AG04450 (cell line): ENCODE results near the gene PTCH1. TPM values are rescaled to one million over a fixed set of nuclear protein-coding genes. Genes with fewer than 3 reads are reported as not detected.

ENCODE experiments used
- CTCF ChIA-PET: fragments of 300-600, 350-600 bp; formaldehyde crosslinking; extraction: SDS; loops from one replicate; lab custom pipeline; 2022; ENCODE audit warnings: antibody characterized with exemption, inconsistent platforms; lab: Charles Lee
- POLR2A ChIA-PET: fragments of 350-600 bp; formaldehyde crosslinking; extraction: SDS; loops from one replicate; lab custom pipeline; 2021; ENCODE audit warnings: antibody characterized with exemption, inconsistent platforms; lab: Yijun Ruan, JAX
- DNase-seq: peaks from one replicate; pipeline ENCODE4 v3.0.0-alpha.2; 2011; ENCODE audit warnings: low read depth, low spot score
- H3K27ac ChIP-seq: one replicate; pipeline ENCODE4 v1.5.1; 2012; ENCODE audit warnings: low read depth, low read length, control low read depth
- H3K27me3 ChIP-seq: one replicate; pipeline ENCODE4 v1.6.0; 2012; ENCODE audit warnings: low read length; ENCODE audit not compliant: control insufficient read depth, insufficient read depth
- H3K4me3 ChIP-seq: 2 replicates; pipeline ENCODE4 v1.5.1; 2011; ENCODE audit warnings: mild to moderate bottlenecking, low read depth, low read length, control low read depth
- H3K9me3 ChIP-seq: 2 replicates; pipeline ENCODE4 v1.5.1; 2012; ENCODE audit warnings: low read length; ENCODE audit not compliant: control insufficient read depth, insufficient read depth
- polyA plus RNA-seq: library from polyadenylated mRNA; depleted of rRNA; stranded (reverse); fragments of >200 nt; gene quantifications from 2 replicates; pipeline ENCODE4 v1.2.3, GENCODE V29; 2011
- TF ChIP-seq, protein P1 (sequence below): IDR thresholded peaks from 2 replicates; pipeline ENCODE4 v1.5.1; 2011; ENCODE audit warnings: low read depth, low read length, control low read depth, inconsistent platforms

PTCH1 gene
- polyA plus RNA-seq, 1 experiment = 7.3 TPM

- Histone ChIP-seq H3K4me3 (peak overlapping the region; percentile 88), H3K27ac (peak overlapping the region; percentile 21), H3K9me3 (no peaks in the 10 kb centered on the region; the same call in 1 of the 2 replicates), H3K27me3 (no peaks in the 10 kb centered on the region)
- no peak for DNase-seq
- ChIA-PET POLR2A (interaction anchor here (0.6 to 0.8 kb wide), 3 partner anchors 10 to 550 kb away, joined by 3 to 8 read pairs (median 6); no protein-coding TSS in a partner anchor), CTCF (interaction anchor here (0.6 kb wide), 1 partner anchor 111 kb away, joined by 4 read pairs; no protein-coding TSS in a partner anchor)
- TF ChIP-seq, protein P1, sequence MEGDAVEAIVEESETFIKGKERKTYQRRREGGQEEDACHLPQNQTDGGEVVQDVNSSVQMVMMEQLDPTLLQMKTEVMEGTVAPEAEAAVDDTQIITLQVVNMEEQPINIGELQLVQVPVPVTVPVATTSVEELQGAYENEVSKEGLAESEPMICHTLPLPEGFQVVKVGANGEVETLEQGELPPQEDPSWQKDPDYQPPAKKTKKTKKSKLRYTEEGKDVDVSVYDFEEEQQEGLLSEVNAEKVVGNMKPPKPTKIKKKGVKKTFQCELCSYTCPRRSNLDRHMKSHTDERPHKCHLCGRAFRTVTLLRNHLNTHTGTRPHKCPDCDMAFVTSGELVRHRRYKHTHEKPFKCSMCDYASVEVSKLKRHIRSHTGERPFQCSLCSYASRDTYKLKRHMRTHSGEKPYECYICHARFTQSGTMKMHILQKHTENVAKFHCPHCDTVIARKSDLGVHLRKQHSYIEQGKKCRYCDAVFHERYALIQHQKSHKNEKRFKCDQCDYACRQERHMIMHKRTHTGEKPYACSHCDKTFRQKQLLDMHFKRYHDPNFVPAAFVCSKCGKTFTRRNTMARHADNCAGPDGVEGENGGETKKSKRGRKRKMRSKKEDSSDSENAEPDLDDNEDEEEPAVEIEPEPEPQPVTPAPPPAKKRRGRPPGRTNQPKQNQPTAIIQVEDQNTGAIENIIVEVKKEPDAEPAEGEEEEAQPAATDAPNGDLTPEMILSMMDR = no peak
These were observed 11.6 kb downstream of the PTCH1 start for GRCh38 chr9:95505072-95505716.

DNA sequence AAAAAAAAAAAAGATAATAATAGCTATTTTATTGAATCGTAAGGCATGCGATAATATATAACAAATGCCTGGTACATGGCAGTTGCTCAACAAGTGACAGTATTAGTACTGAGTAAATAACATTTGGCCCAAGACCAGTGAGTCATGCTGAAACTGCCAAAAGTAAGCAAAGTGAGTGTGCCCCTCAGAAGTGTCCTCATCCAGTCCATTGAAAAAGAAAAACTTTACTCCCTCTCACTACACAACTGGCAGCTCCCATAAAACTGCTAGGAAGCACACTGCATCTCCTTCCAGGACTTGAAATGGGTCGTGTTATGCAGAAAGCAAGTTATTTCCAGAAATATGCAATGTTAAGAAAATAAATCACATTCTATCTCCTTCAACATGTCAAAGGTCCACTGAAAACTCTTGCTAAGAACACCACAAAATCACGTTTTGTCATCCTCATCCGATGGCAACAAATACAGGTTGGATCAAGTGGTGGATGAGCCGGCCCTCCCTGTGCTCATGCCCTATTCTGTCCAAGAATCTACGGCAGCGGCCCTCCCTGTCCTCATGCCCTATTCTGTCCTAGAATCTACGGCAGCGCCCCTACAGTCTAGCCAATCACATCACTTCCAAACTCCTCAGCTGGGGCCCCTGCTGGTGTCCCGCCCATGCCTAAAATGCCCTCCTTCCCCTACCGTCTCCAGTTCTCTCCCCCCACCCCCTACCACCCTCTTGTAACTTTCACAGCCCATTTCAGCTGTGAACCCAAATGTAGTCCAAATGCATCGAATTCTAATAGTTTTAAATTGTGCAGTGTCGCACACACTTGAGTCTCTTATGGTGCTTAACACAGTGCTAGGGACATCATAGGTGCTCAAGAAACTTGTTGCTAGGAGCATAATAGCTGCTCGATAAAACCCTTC lies 12.5 kb downstream of the PTCH1 start:
- Histone ChIP-seq H3K4me3 (peak overlapping the region; percentile 88), H3K27me3 (no peaks in the 10 kb centered on the region), H3K9me3 (no peaks in the 10 kb centered on the region; the same call in 1 of the 2 replicates), H3K27ac (no peak overlapping the region)
- ChIA-PET CTCF (interaction anchor here (0.6 kb wide), 1 partner anchor 110 kb away, joined by 4 read pairs; no protein-coding TSS in a partner anchor), POLR2A (interaction anchor here (0.6 to 0.7 kb wide), 2 partner anchors 17 to 551 kb away, joined by 3 to 7 read pairs; no protein-coding TSS in a partner anchor)
- TF ChIP-seq, protein P1 = no peak
- DNase-seq = no peak

- DNase-seq = no peak
- no peak overlapping the region for H3K27ac ChIP-seq
- ChIA-PET POLR2A (interaction anchor here (0.7 to 0.9 kb wide), 2 partner anchors 16 to 17 kb away, joined by 3 to 7 read pairs; no protein-coding TSS in a partner anchor), CTCF (interaction anchor here (1.0 kb wide), 1 partner anchor 372 kb away, joined by 3 read pairs; no protein-coding TSS in a partner anchor)
- no peaks in the 10 kb centered on the region for H3K27me3 ChIP-seq
- TF ChIP-seq, protein P1 = no peak
- H3K9me3 ChIP-seq = no peaks in the 10 kb centered on the region; the same call in 1 of the 2 replicates
- H3K4me3 ChIP-seq = no peak overlapping the region
These were observed 13.4 kb downstream of the PTCH1 start for GRCh38 chr9:95503369-95503768.

DNA sequence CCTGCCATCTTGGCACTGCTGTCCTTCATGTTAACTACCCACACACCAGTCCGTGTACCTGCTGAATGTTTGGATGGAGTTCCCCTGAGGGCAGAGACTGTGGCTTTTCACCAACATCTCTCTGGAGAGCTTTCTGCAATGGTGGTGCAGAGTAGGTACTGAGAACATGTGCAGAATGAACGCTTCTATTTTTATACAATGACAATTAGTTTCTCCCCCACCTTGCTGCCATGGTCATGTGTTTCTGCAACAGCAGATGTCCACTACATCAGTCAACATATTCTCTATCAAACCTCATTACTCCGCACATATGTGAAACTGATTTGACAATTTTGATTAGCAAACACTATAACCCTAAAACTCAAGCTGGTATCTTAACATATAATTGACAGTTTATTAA lies 14.5 kb downstream of the PTCH1 start:
- TF ChIP-seq, protein P1 = no peak
- Histone ChIP-seq H3K9me3 (no peaks in the 10 kb centered on the region; the same call in 1 of the 2 replicates), H3K4me3 (no peak overlapping the region), H3K27me3 (no peaks in the 10 kb centered on the region), H3K27ac (no peak overlapping the region)
- DNase-seq = no peak
- POLR2A ChIA-PET = interaction anchor here (0.9 kb wide), 1 partner anchor 16 kb away, joined by 3 read pairs; no protein-coding TSS in a partner anchor
- CTCF ChIA-PET = interaction anchor here (1.0 kb wide), 1 partner anchor 371 kb away, joined by 3 read pairs; no protein-coding TSS in a partner anchor
